ENCODE data around the gene CKAP5. TPM values are rescaled to one million over a fixed set of nuclear protein-coding genes. Genes with fewer than 3 reads are reported as not detected.

CKAP5 gene
- total RNA-seq, 1 donor from 2014 or later = 78.5 TPM

GRCh38 chr11:46766656-46767055 is 79.4 kb downstream of the CKAP5 start:
- DNase-seq (ENCODE audit: low read depth, low spot score) = no peak

DNA sequence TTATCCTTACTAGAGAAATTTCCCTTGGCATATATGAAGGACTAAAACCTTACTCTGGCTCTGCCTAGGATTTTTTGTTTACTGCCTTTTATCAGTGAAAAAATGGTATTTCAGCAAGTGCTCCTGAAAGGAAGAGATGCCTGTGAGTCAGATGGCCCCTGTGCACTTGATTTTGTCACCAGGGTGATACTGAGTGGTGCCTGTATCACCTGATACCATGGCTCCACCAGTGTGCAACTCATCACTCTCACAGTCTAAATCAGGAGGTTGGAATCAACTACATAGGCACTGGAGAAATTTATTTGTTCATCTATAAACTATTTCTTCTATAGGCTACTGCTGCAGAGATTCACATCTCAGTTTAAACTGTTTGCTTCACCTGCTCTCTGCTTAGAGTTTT is 83.8 kb downstream of the CKAP5 start:
- no peak for DNase-seq (ENCODE audit: low read depth, low spot score)

GRCh38 chr11:46761807-46762206 is 84.3 kb downstream of the CKAP5 start:
- no peak for DNase-seq (ENCODE audit: low read depth, low spot score)

DNA sequence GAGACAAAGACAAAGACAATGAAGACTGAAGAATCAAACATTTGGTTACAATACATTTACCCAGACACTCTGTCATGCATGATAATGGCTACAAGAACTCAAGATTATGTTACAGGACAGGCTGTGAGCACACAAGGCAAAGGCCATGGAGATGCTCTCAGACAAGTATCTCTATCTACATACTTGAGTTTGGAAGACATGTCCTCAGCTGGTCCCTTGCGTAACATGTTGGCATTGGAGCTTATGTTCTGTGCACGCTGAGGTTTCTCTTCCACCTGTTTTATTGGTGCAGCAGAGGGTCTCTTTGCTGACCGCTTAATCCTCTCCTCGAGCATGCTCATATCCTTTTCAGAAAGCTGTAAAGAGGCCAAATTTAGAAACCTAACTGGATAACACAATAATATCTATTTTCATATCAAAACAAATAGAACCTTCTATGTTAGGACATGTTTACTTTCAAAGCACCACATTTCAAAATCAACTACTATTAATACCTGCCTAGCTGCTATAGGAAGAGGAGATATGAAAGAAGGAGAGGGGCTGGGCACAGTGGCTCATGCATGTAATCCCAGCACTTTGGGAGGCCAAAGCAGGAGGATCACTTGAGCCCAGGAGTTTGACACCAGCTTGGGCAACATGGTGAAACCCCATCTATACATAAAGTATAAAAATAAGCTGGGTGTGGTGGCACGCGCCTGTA is 85.5 kb downstream of the CKAP5 start:
- no peak for DNase-seq (ENCODE audit: low read depth, low spot score)

GRCh38 chr11:46759196-46759595 is 86.9 kb downstream of the CKAP5 start:
- DNase-seq (ENCODE audit: low read depth, low spot score) = no peak

DNA sequence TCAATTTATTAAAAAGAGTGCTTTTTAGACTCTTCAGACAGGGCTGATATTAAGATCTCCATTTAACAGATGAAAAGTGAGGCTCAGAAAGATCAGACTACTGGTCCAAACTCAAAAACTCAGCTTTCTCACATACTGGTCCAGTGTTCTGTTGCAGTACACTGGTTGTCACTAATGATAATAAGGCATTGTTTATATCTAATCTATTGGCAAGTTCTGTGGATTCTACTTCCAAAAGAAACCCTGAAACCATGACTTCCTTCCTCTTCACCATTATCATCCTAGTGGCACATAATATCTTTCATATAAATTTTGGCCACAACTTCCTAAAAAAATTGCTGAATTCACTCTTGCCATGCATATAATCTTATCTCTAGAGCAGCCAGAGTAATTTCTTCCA is 90.1 kb downstream of the CKAP5 start:
- no peak for DNase-seq (ENCODE audit: low read depth, low spot score)

- no peak for DNase-seq (ENCODE audit: low read depth, low spot score)
Measured at GRCh38 chr11:46747150-46747549, 98.9 kb downstream of the CKAP5 start.

DNA sequence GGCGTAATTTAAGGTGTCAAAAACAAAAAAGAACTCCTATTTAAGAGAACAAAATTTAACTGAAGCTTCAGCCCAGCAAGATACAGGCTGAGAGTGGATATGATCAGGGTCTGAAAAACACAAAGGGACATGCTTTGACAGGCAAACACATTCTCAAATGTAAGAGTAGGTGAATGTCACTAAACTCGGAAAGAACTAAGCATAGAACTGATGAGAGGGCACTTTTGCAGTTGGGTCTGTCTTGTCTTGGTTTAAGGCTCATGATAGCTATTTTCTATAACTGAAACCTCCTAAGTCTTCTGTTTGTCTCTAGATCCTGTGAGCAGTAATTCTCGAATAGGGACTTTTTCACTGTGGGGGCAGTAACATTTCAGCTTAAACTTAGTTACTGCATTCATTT is 100.1 kb downstream of the CKAP5 start:
- DNase-seq (ENCODE audit: low read depth, low spot score) = no peak

GRCh38 chr11:46745328-46745727 is 100.8 kb downstream of the CKAP5 start:
- DNase-seq (ENCODE audit: low read depth, low spot score) = no peak

- DNase-seq (ENCODE audit: low read depth, low spot score) = no peak
Measured at GRCh38 chr11:46743693-46744339, 102.3 kb downstream of the CKAP5 start.

GRCh38 chr11:46743043-46743442 is 103.0 kb downstream of the CKAP5 start:
- no peak for DNase-seq (ENCODE audit: low read depth, low spot score)

DNA sequence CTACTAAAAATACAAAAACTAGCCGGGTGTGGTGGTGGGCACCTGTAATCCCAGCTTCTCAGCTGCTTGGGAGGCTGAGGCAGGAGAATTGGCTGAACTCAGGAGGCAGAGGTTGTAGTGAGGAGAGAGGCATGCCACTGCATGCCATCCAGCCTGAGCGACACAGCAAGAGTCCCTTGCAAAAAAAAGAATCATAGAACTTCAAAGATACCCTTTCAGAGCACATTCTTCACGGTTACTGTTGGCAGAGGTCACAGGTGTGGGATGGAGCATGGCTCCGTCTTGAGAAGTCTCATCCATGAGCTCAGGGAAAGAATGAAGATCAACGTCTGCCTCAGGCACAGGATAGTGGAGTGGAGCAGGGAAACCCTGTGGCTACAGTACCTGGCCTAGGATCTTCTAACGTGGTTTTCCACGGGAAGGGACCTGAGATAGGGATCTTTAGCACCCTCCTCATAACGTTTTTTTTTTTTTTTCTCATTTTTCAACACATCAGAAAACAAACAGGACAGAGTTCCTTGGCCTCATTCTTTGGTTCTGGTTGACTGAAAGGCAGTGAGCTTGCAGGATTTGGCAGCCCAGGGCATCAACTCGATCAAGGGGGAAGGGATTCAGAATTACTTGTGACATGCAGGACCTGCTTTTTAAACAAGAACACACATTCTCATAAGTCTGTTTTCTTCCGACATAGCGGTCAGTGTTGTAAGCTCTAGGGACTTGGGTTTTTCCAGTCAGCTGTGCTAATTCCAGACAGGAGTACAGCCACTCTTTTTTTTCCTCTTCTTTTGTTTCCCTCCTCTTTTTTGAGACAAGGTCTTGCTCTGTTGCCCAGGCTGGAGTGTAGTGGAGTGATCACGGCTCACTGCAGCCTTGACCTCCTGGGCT is 104.2 kb downstream of the CKAP5 start:
- DNase-seq (ENCODE audit: low read depth, low spot score) = no peak

GRCh38 chr11:46738887-46739286 is 107.2 kb downstream of the CKAP5 start:
- DNase-seq (ENCODE audit: low read depth, low spot score) = no peak

- no peak for DNase-seq (ENCODE audit: low read depth, low spot score)
Measured at GRCh38 chr11:46737699-46738098, 108.4 kb downstream of the CKAP5 start.

GRCh38 chr11:46736615-46737014 is 109.5 kb downstream of the CKAP5 start:
- no peak for DNase-seq (ENCODE audit: low read depth, low spot score)

DNA sequence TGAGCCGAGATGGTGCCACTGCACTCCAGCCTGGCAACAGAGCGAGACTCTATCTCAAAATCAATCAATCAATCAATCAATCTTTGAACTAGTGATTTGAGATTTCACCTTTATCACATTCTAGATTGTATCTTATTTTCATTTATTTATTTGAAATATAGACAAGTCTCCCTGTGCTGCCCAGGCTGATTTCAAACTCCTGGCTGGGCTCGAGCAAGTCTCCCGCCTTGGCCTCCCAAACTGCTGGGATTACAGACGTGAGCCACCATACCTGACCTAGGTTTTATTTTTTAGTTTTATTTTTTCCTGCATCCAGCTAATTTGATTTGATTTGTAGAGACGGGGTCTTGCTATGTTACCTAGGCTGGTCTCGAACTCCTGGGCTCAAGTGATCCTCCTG is 109.9 kb downstream of the CKAP5 start:
- no peak for DNase-seq (ENCODE audit: low read depth, low spot score)

- DNase-seq (ENCODE audit: low read depth, low spot score) = no peak
Measured at GRCh38 chr11:46733234-46733633, 112.8 kb downstream of the CKAP5 start.

DNA sequence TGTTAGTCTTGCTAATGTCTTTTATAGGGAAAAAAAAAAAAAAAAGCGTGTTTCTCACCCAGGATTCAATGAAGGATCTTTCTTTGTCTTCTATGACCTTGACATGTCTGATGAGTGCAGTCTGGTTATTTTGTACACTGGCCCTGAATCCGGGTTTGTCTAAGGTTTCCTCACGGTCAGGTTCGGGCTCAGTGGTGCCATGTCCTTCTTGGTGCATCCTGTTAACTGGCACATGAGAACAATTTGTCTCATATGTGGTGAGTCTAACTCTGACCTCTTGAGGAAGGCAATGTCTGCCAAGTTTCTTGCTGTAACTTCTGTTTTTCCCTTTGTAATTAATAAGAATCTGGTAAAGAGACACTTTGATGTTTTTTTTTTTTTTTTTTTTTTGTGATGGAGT is 114.5 kb downstream of the CKAP5 start:
- no peak for DNase-seq (ENCODE audit: low read depth, low spot score)

DNA sequence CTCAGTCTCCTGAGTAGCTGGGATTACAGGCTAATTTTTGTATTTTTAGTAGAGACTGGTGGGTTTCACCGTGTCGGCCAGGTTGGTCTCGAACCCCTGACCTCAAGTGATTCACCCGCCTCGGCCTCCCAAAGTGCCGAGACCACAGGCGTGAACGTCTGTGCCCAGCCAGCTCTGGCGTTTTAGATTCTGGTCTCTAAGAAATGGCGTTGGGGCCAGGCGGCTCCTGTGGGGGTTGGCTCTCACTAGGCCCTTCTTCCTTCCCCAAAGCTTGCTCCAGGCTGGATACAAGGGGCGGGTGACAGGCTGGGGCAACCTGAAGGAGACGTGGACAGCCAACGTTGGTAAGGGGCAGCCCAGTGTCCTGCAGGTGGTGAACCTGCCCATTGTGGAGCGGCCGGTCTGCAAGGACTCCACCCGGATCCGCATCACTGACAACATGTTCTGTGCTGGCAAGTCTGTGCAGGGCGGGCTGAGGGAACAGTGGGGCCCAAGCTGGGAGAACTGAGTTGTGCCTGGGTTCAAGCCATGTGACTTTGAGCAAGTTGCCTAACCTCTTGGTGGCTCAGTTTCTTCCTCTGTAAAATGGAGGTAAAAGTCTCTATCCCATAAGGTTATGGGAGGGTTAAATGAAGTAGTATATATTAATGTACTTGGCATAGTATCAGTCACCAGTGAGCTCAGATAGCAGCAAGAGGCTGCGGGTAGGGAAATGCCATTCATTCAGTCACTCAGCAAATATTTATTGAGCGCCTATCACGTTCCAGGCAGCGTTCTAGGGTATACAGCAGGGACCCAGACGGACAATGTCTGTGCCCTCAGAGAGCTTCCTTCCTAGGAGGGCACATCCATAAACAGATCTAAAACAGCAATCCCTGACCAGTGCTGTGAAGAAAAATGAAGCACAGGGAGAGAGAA is 116.7 kb downstream of the CKAP5 start:
- no peak for DNase-seq (ENCODE audit: low read depth, low spot score)

DNA sequence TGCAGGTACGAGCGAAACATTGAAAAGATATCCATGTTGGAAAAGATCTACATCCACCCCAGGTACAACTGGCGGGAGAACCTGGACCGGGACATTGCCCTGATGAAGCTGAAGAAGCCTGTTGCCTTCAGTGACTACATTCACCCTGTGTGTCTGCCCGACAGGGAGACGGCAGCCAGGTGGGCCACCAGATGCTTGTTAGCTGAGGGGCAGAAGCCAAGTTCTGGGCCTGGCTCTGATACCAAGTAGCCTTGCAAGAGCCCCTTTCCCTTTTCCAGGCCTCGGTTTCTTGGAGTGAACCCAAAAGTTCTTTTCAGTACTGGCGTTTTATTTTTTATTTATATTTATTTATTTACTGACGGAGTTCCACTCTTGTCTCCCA is 117.4 kb downstream of the CKAP5 start:
- no peak for DNase-seq (ENCODE audit: low read depth, low spot score)

- no peak for DNase-seq (ENCODE audit: low read depth, low spot score)
Measured at GRCh38 chr11:46727952-46728658, 118.0 kb downstream of the CKAP5 start.

Measured in pulmonary artery endothelial cell (primary cell).